A549 (cell line): Measurements from ENCODE around the gene RAI14.

ENCODE experiments used
- EP300 ChIP-seq, 2 experiments: fragments of >200 bp; sonication (Bioruptor Twin); formaldehyde crosslinking; IDR thresholded peaks; 2 replicates in 1 of 2; 3 replicates in 1 of 2; pipeline ENCODE4 v1.6.1; 2016 to 2017
- KDM5A ChIP-seq: fragments of 200-600 bp; sonication (generic); IDR thresholded peaks from 2 replicates; pipeline ENCODE4 v1.6.1; 2016; ENCODE audit warnings: antibody characterized with exemption, mild to moderate bottlenecking
- NR3C1 ChIP-seq: fragments of >200 bp; sonication (Bioruptor Twin); formaldehyde crosslinking; IDR thresholded peaks from 3 replicates; pipeline ENCODE4 v1.6.1; 2017
- POLR2A ChIP-seq: IDR thresholded peaks from 2 replicates; pipeline ENCODE4 v1.6.1; 2012; ENCODE audit warnings: mild to moderate bottlenecking, low read length
- SREBF2 ChIP-seq: fragments of 450-650 bp; IDR thresholded peaks from 2 replicates; pipeline ENCODE4 v1.6.1; 2014; ENCODE audit warnings: mild to moderate bottlenecking, moderate library complexity
- ZFP36 ChIP-seq: fragments of 450-650 bp; IDR thresholded peaks from 2 replicates; pipeline ENCODE4 v1.6.1; 2014; ENCODE audit warnings: borderline replicate concordance; ENCODE audit not compliant: partially characterized antibody
- TF ChIP-seq, protein P1 (sequence below): fragments of >200 bp; sonication (Bioruptor Twin); formaldehyde crosslinking; IDR thresholded peaks from 3 replicates; pipeline ENCODE4 v1.5.1; 2016
- TF ChIP-seq, protein P2 (sequence below): fragments of 450-650 bp; IDR thresholded peaks from 2 replicates; pipeline ENCODE4 v1.6.1; 2014; ENCODE audit warnings: antibody characterized with exemption
- TF ChIP-seq, protein P3 (sequence below): fragments of 250-450 bp; sonication (Bioruptor Pico); IDR thresholded peaks from 2 replicates; pipeline ENCODE4 v1.5.0; 2021; ENCODE audit warnings: mild to moderate bottlenecking, moderate library complexity, borderline replicate concordance

- TF ChIP-seq, protein P1, sequence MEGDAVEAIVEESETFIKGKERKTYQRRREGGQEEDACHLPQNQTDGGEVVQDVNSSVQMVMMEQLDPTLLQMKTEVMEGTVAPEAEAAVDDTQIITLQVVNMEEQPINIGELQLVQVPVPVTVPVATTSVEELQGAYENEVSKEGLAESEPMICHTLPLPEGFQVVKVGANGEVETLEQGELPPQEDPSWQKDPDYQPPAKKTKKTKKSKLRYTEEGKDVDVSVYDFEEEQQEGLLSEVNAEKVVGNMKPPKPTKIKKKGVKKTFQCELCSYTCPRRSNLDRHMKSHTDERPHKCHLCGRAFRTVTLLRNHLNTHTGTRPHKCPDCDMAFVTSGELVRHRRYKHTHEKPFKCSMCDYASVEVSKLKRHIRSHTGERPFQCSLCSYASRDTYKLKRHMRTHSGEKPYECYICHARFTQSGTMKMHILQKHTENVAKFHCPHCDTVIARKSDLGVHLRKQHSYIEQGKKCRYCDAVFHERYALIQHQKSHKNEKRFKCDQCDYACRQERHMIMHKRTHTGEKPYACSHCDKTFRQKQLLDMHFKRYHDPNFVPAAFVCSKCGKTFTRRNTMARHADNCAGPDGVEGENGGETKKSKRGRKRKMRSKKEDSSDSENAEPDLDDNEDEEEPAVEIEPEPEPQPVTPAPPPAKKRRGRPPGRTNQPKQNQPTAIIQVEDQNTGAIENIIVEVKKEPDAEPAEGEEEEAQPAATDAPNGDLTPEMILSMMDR: no peak
- TF ChIP-seq NR3C1 (no peak), POLR2A (no peak), ZFP36 (no peak), EP300 (IDR thresholded peaks at IDR 0.05) (no peak), SREBF2 (no peak), KDM5A (no peak)
- TF ChIP-seq, protein P2, sequence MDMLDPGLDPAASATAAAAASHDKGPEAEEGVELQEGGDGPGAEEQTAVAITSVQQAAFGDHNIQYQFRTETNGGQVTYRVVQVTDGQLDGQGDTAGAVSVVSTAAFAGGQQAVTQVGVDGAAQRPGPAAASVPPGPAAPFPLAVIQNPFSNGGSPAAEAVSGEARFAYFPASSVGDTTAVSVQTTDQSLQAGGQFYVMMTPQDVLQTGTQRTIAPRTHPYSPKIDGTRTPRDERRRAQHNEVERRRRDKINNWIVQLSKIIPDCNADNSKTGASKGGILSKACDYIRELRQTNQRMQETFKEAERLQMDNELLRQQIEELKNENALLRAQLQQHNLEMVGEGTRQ: no peak
- TF ChIP-seq, protein P3, sequence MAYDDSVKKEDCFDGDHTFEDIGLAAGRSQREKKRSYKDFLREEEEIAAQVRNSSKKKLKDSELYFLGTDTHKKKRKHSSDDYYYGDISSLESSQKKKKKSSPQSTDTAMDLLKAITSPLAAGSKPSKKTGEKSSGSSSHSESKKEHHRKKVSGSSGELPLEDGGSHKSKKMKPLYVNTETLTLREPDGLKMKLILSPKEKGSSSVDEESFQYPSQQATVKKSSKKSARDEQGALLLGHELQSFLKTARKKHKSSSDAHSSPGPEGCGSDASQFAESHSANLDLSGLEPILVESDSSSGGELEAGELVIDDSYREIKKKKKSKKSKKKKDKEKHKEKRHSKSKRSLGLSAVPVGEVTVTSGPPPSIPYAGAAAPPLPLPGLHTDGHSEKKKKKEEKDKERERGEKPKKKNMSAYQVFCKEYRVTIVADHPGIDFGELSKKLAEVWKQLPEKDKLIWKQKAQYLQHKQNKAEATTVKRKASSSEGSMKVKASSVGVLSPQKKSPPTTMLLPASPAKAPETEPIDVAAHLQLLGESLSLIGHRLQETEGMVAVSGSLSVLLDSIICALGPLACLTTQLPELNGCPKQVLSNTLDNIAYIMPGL (CRISPR knock-in tag): no peak
Measured at GRCh38 chr5:34680896-34681295, 24.8 kb downstream of the RAI14 start.
